HuH-7 (cell line): ENCODE measurements around the gene ADAMTS9.

Source experiments
- DNase-seq: peaks from one replicate; pipeline ENCODE4 v3.0.0; 2011; ENCODE audit warnings: low spot score

ADAMTS9 gene

DNA sequence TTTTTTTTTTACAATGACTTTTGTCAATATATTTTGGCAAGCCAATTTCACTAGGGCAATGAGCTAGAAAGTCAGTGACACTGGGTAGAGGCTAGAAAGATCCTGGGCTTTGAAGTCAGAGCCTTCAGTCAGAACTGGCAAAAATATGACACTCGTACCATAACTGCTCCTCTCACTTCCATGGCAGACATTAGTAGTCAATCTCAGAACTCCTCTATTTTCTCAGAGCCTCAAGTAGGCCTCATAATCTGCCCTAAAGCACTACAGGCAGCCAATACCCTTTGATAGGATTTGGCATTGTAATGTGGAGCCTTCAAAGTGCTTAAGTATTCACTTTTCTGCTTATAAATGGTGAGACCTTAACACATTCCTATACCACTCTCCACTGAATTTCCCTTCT, 67.8 kb downstream of the ADAMTS9 start:
- no peak for DNase-seq

GRCh38 chr3:64619216-64619615, 68.6 kb downstream of the ADAMTS9 start:
- DNase-seq: no peak

DNA sequence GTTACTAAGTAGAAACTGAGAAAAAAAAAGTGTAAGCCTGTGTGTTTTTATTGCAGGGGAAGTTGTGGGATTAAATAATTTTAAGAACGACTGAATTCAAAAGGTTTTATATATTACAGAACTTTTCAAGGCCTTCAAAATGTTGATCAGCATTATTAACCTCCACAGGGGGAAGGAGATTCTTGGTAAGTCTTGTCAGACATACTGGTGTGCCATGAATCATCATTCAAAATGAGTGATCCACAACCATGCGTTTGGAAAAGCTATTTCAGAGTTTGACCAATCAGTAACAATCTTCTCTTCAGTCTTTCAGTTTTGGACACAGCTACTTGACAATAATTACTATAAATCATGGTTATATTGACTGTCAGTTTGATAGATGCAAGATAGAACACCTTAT, 70.2 kb downstream of the ADAMTS9 start:
- no peak for DNase-seq

- no peak for DNase-seq
Observed at GRCh38 chr3:64616953-64617352, 70.8 kb downstream of the ADAMTS9 start.

GRCh38 chr3:64612916-64613526, 74.8 kb downstream of the ADAMTS9 start:
- no peak for DNase-seq

DNA sequence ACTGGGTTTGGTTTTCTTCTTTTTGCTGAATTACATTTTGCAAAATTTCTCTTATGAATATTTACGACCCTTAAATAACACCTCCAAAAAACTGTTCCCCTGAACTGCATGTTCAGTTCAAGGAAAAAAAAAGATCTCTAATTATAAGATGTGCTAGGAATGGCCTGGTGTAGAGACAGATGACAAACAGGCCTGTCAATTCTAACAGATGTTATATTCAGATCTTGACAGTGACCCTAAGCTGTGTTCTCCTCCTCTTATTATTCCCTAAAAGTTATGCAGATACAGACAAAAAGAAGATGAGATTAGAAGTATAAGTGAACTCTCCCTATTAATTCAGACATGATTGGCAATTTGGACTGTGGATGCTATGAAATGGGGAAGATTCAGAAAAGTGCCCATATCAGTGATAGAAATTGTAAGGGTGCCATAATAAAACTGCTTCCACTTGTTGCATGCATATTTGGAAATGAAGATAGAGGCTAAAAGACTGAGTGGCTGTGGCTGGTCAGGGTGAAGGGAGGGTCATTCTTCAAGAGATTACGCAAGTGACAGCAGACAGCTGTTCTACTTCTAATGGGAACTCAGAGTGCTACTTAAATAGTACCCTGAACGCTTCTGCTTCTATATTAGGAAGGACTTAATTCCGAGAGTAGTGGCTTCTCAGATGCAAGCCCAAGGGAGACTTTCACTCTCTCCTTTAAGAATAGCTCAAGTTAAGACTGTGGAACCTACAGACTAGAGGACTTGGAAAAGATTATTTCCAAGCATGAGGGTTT, 75.5 kb downstream of the ADAMTS9 start:
- no peak for DNase-seq

GRCh38 chr3:64608741-64609140, 79.1 kb downstream of the ADAMTS9 start:
- no peak for DNase-seq

- DNase-seq: no peak
Observed at GRCh38 chr3:64607032-64607551, 80.7 kb downstream of the ADAMTS9 start.

DNA sequence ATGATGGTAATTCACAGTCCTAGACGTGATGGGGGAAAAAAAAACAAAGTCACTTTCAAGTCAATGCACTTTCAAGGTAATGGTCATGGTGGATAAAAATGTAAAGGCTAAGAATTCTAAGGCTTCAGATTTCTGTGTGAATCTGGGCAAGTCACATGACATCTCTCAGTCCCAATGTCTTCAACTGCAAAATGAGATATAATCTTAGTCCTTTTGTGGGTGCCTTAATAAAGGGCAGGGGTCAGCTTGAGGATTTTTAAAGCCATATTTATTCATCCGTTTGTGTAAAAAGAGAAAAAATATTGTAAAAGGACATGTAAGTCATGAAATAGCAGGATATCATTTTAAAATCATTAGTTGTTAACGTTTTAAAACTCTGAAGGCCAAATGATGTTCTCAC, 83.5 kb downstream of the ADAMTS9 start:
- no peak for DNase-seq

- no peak for DNase-seq
Observed at GRCh38 chr3:64601824-64602223, 86.0 kb downstream of the ADAMTS9 start.

- no peak for DNase-seq
Observed at GRCh38 chr3:64600246-64600950, 87.4 kb downstream of the ADAMTS9 start.

DNA sequence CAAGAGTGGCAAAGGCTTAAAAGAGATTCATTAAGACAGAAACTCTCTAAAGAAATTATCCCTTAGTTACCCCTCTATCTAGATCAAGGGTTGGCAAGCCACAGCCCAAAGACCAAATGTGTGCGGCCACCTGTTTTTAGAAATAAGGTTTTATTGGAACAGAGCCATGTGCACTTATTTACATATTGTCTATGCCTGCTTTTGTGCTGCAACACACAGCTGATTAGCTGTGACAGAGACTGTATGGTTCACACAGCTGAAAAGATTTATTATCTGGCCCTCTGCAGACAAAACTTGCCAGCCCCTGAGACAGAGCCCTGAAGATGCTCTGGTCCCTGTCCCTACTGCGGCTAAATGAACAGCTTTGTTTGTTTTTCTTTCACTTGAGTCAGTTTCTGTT, 88.1 kb downstream of the ADAMTS9 start:
- DNase-seq: no peak

DNA sequence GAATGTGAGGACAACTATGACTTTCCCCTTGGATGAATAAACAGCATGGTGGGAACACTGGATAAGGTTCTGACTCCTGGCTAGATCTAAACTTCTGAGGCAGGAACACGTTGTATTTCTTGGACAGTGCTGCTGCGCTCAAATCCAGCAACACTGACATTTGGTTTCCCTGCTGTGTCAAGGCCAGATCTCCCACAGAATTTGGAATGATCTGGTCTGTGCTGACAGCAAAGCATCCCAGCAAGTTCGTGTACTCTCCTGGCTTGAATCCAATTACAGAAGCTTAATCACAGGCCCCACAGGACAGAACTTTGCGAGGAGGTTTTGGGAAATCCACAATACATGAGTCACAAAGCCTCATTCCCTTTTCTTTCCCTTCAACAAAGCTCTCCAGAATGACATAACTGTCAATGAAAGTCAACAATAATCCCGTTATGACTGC, 92.5 kb downstream of the ADAMTS9 start:
- DNase-seq: no peak

GRCh38 chr3:64594134-64594533, 93.7 kb downstream of the ADAMTS9 start:
- no peak for DNase-seq

GRCh38 chr3:64593350-64593749, 94.5 kb downstream of the ADAMTS9 start:
- no peak for DNase-seq

- no peak for DNase-seq
Observed at GRCh38 chr3:64591615-64592014, 96.2 kb downstream of the ADAMTS9 start.

- DNase-seq: no peak
Observed at GRCh38 chr3:64588380-64588779, 99.4 kb downstream of the ADAMTS9 start.

DNA sequence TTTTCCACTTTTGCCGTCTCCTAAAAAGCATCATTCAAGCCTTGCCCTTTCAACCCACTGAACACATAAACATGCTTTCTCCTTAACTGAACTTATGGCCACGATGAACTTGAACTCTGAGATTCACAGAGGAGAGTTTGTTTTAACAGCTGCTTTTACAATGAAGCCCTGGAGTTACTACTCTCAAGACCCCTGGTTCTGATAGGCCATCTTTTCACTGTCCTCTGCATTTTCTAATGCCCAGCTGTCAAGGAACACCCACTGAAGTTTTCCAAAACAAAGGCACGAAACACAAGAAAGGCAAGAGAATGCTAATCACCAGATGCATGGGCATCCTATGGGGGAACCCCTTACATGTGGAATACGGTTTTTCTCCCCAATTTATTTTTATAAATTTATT, 100.8 kb downstream of the ADAMTS9 start:
- no peak for DNase-seq

GRCh38 chr3:64584179-64584578, 103.6 kb downstream of the ADAMTS9 start:
- no peak for DNase-seq

- no peak for DNase-seq
Observed at GRCh38 chr3:64578797-64579196, 109.0 kb downstream of the ADAMTS9 start.

GRCh38 chr3:64578062-64578770, 109.6 kb downstream of the ADAMTS9 start:
- DNase-seq: no peak

- no peak for DNase-seq
Observed at GRCh38 chr3:64576211-64576775, 111.5 kb downstream of the ADAMTS9 start.
